HG03342 (cell line): ENCODE measurements around the gene KMT5B.
A peak's percentile ranks its signal among the peaks of the same experiment; 100 is the strongest.

Experiments used
- ATAC-seq: cut with Tn5 transposase; IDR thresholded peaks from one replicate; pipeline ENCODE4 v1.9.1; 2021; ENCODE audit warnings: mild to moderate bottlenecking, moderate library complexity; ENCODE audit not compliant: unreplicated experiment

The KMT5B gene

GRCh38 chr11:68216171-68216938 is 3.3 kb upstream of the KMT5B start:
- ATAC-seq = no peak

GRCh38 chr11:68215524-68216170 is 2.6 kb upstream of the KMT5B start:
- no peak for ATAC-seq

- no peak for ATAC-seq
Observed at GRCh38 chr11:68215087-68215445, 2.0 kb upstream of the KMT5B start.

GRCh38 chr11:68214173-68215086 is 1.3 kb upstream of the KMT5B start:
- ATAC-seq = no peak

- ATAC-seq = peak; percentile 45
Observed at GRCh38 chr11:68213555-68214172, 568 bp upstream of the KMT5B start.

GRCh38 chr11:68212421-68213134 is 518 bp downstream of the KMT5B start:
- ATAC-seq = peak; percentile 51

GRCh38 chr11:68211546-68211945 is 1.6 kb downstream of the KMT5B start:
- no peak for ATAC-seq

- no peak for ATAC-seq
Observed at GRCh38 chr11:68206211-68206610, 6.9 kb downstream of the KMT5B start.

- ATAC-seq = no peak
Observed at GRCh38 chr11:68204402-68204801, 8.7 kb downstream of the KMT5B start.

- no peak for ATAC-seq
Observed at GRCh38 chr11:68202165-68202564, 10.9 kb downstream of the KMT5B start.

GRCh38 chr11:68201492-68201891 is 11.6 kb downstream of the KMT5B start:
- no peak for ATAC-seq

GRCh38 chr11:68200639-68201038 is 12.5 kb downstream of the KMT5B start:
- ATAC-seq = no peak

- ATAC-seq = no peak
Observed at GRCh38 chr11:68199295-68199987, 13.7 kb downstream of the KMT5B start.

- no peak for ATAC-seq
Observed at GRCh38 chr11:68196219-68196618, 16.9 kb downstream of the KMT5B start.

- no peak for ATAC-seq
Observed at GRCh38 chr11:68194675-68195294, 18.3 kb downstream of the KMT5B start.

- no peak for ATAC-seq
Observed at GRCh38 chr11:68193018-68193417, 20.1 kb downstream of the KMT5B start.

- no peak for ATAC-seq
Observed at GRCh38 chr11:68191661-68192579, 21.2 kb downstream of the KMT5B start.

- ATAC-seq = no peak
Observed at GRCh38 chr11:68189888-68190287, 23.2 kb downstream of the KMT5B start.
